22Rv1 (cell line): Measurements from ENCODE around the gene SHTN1.

Source experiments
- H3K27ac ChIP-seq: fragments of 450-650 bp; 2 replicates; pipeline ENCODE4 v1.5.1; 2017
- ZFX ChIP-seq: fragments of 450-650 bp; IDR thresholded peaks from 2 replicates; pipeline ENCODE4 v1.6.1; 2017; ENCODE audit warnings: antibody characterized with exemption, borderline replicate concordance
- TF ChIP-seq, protein P1 (sequence below): fragments of 450-650 bp; IDR thresholded peaks from 2 replicates; pipeline ENCODE4 v1.5.1; 2017; ENCODE audit warnings: mild to moderate bottlenecking

The SHTN1 gene

DNA sequence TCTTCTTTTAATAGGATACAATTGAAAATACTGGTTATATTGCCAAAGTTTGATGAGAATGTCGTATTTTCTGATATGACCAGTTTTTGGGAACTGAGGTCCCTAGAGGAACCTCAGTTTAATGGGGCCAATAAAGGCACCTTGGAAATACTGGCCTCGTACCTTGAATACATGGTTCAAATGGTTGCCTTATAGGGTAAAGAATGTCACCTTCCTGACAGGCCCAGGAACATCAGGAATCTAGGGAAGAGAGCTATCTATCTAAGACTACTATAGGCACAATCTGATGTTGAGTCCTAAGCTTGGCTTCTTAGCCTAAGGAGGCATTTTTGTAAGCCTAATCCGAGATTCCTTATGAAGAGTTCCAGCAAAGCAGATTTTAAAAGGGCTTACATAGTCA is 9.3 kb downstream of the SHTN1 start:
- no peak overlapping the region for H3K27ac ChIP-seq
- TF ChIP-seq, protein P1, sequence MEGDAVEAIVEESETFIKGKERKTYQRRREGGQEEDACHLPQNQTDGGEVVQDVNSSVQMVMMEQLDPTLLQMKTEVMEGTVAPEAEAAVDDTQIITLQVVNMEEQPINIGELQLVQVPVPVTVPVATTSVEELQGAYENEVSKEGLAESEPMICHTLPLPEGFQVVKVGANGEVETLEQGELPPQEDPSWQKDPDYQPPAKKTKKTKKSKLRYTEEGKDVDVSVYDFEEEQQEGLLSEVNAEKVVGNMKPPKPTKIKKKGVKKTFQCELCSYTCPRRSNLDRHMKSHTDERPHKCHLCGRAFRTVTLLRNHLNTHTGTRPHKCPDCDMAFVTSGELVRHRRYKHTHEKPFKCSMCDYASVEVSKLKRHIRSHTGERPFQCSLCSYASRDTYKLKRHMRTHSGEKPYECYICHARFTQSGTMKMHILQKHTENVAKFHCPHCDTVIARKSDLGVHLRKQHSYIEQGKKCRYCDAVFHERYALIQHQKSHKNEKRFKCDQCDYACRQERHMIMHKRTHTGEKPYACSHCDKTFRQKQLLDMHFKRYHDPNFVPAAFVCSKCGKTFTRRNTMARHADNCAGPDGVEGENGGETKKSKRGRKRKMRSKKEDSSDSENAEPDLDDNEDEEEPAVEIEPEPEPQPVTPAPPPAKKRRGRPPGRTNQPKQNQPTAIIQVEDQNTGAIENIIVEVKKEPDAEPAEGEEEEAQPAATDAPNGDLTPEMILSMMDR: no peak
- no peak for TF ChIP-seq ZFX

DNA sequence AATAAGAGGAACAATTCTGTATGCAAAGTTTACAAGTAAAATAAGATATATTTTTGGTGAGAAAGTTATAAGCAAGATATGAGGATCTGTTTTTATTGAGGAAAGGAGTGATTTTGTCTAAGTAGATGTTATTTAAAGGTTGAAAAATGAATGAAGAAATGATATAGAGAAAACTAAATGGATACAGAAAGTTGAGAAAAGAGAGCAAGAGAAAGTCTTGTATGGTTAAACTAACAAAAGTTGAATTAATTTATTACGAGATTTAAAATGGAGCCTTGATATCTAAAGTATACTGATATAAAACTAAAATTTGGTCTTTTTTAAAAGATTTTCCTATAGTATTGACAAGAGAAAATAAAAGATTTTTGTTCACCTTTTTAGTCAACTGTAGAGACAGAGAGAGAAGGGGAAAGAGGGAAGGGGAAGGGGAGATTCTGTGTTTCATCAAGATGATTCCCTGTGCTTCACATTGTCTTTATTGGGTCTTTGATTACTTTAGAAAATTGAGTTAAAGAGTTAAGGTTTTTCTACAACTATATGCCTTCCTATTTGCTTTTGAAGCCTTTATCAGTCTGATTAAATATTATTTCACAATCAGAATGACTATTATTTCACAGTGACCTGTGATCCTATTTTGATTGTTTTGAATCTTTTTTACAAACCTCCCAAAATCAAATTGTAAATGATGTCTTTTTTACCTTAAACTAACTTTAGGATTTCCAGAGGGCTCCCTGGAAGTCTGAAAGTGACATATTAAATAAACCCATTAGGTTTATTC is 10.7 kb downstream of the SHTN1 start:
- no peak overlapping the region for H3K27ac ChIP-seq
- TF ChIP-seq, protein P1: no peak

DNA sequence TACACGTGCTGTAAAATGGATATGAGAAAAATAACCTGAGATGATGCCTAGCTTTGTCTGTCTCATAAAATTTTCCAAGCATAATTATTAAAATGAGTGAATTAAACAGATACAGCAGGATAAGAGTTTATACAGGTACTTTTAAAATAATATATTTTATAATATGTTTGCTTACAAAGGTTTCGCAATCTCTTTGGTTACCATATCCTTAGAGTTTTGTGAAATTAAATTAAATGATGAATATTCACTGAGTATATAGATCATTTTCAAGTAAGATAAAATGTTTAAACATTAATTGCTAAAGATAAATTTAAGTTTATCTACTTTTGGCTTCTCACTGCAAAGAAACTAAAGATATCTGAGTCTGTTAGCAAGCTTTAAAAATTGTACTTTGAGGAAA is 11.4 kb downstream of the SHTN1 start:
- TF ChIP-seq ZFX: no peak
- TF ChIP-seq, protein P1: no peak
- H3K27ac ChIP-seq: no peak overlapping the region

DNA sequence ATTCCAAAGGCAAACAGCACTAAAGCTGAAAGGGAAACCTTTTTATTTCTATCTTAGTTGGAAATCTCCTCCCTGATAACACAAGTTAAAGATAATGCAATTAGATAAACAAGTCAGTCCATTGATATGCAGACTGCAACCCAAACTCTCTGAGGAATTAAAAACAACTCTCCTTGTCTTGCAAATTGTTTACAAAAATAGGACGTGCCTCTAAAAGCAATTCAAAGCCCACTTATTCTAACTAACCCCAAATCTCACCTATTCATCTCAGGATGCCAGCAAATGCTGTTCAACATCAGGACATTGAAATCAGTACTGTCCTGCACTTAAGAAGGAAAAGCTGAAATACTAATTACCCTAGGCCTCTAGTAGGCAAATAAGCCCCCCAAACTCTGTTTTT is 12.8 kb downstream of the SHTN1 start:
- TF ChIP-seq, protein P1: no peak
- H3K27ac ChIP-seq: no peak overlapping the region

DNA sequence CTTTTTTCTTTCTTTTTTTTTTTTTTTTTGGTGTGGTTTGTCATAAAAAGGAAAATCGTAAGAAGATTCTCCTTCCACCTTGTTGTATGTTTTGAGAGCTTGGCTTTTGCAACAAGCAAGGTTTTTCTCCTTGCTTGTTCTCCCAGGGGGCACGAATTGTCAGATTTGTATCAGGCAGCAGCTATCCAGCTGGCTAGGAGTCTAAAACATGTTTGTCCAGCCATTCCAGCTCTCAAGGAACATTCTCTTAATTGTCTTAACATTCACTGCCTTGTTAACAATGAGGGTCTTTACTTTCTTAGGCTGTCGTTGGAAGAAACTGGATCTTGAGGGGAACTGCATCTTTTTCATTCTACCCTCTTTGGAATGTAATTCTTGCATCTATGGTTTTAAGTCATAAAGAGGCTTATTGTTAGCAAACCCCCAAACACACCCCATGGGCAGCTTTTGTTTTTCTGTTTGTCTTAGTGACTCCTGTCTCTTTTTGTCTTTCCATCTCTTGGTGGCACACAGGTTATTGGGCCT is 14.6 kb downstream of the SHTN1 start:
- no peak overlapping the region for H3K27ac ChIP-seq
- no peak for TF ChIP-seq ZFX
- TF ChIP-seq, protein P1: no peak

DNA sequence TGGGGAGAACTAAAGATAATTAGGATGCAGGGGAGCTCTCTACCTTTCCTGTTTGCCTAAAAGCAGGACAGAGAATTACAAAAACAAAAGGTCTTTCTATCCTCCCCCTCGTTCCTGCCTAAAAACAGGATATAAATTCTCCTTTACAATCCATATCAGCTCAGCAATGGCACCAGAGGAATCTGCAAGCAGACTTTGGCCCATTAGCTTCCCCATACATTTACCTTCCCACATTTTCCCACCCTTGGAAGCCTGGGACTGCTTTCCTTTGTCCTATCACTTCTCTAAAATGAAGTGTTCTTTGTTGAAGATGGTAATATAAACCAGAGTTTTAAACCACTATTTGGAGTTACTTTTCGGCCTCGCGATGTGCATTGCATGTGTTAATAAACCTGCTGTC is 15.5 kb downstream of the SHTN1 start:
- no peak overlapping the region for H3K27ac ChIP-seq
- TF ChIP-seq, protein P1: no peak
- TF ChIP-seq ZFX: no peak

DNA sequence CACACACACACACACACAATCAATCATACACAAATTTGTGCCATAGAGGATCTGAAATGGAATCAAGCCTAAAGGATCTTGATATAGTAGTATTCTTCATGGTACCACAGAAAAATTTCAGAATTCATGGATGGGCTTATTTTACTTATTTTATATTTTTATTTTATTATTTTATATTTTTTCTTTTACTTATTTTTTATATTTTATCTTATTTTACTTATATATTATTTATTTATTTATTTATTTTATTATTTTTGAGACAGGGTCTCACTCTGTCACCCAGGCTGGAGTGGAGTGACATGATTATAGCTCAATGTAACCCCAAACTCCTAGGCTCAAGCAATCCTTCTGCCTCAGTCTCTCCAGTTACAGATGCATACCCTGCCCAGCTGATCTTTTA is 16.7 kb downstream of the SHTN1 start:
- TF ChIP-seq, protein P1: no peak
- TF ChIP-seq ZFX: no peak
- no peak overlapping the region for H3K27ac ChIP-seq
